IMR-90 (cell line): ENCODE measurements around the gene CCDC170. TPM values are rescaled to one million over a fixed set of nuclear protein-coding genes. Genes with fewer than 3 reads are reported as not detected.

ENCODE experiments used
- ATAC-seq: fragments of 200-7000 bp; cut with Tn5 transposase; 2 replicates; pipeline ENCODE4 v1.9.1; 2020; ENCODE audit warnings: low read depth, mild to moderate bottlenecking, moderate library complexity
- BruUV-seq: library from RNA; stranded (reverse); fragments of 400-500 nt; replicated peaks from 2 replicates; lab custom pipeline; 2021; lab: Mats Ljungman, UMichigan
- CTCF ChIA-PET: fragments of 300-600 bp; formaldehyde crosslinking; extraction: SDS; loops from one replicate; lab custom pipeline; 2021; ENCODE audit warnings: antibody characterized with exemption; lab: Yijun Ruan, JAX
- POLR2A ChIA-PET: fragments of 300-600 bp; sonication (Branson Sonifier 250); formaldehyde crosslinking; loops from one replicate; lab custom pipeline; 2022; ENCODE audit warnings: antibody characterized with exemption; ENCODE audit not compliant: unreplicated experiment; lab: Charles Lee
- DNase-seq: peaks from one replicate; pipeline ENCODE4 v3.0.0; 2013
- H2AFZ ChIP-seq: replicated peaks from 2 replicates; pipeline ENCODE3; 2013; ENCODE audit warnings: low read length, mild to moderate bottlenecking; ENCODE audit not compliant: poor library complexity
- H2AK5ac ChIP-seq: 2 replicates; pipeline ENCODE4 v1.6.1; 2013; ENCODE audit warnings: low read depth, low read length, inconsistent platforms
- H2AK9ac ChIP-seq: replicated peaks from 2 replicates; pipeline ENCODE3; 2013; ENCODE audit warnings: mild to moderate bottlenecking, low read depth, low read length, moderate library complexity; ENCODE audit not compliant: poor library complexity
- H2BK120ac ChIP-seq: 2 replicates; pipeline ENCODE4 v1.6.1; 2013; ENCODE audit warnings: low read depth, low read length, inconsistent platforms
- H2BK15ac ChIP-seq: 3 replicates; pipeline ENCODE4 v1.6.1; 2013; ENCODE audit warnings: low read depth, low read length, inconsistent platforms
- H2BK20ac ChIP-seq: 2 replicates; pipeline ENCODE4 v1.6.1; 2013; ENCODE audit warnings: low read depth, mild to moderate bottlenecking, inconsistent platforms, low read length, moderate library complexity
- H2BK5ac ChIP-seq: 2 replicates; pipeline ENCODE4 v1.6.1; 2013; ENCODE audit warnings: mild to moderate bottlenecking, low read depth, low read length, inconsistent platforms; ENCODE audit not compliant: poor library complexity, severe bottlenecking
- H3K14ac ChIP-seq: replicated peaks from 2 replicates; pipeline ENCODE4 v1.6.1; 2013; ENCODE audit warnings: low read depth, low read length, inconsistent platforms
- H3K18ac ChIP-seq: 2 replicates; pipeline ENCODE4 v1.6.1; 2013; ENCODE audit warnings: low read depth, low read length, control low read depth
- H3K23ac ChIP-seq: 2 replicates; pipeline ENCODE4 v1.6.1; 2013; ENCODE audit warnings: low read depth, low read length, inconsistent platforms
- H3K27ac ChIP-seq: 2 replicates; pipeline ENCODE4 v1.5.1; 2013; ENCODE audit warnings: mild to moderate bottlenecking, control low read depth, low read length; ENCODE audit not compliant: insufficient read depth
- H3K27me3 ChIP-seq: 2 replicates; pipeline ENCODE4 v1.6.1; 2013; ENCODE audit warnings: low read length; ENCODE audit not compliant: control insufficient read depth, insufficient read depth
- H3K36me3 ChIP-seq: 2 replicates; pipeline ENCODE4 v1.6.1; 2013; ENCODE audit warnings: low read length, mixed read lengths; ENCODE audit not compliant: control insufficient read depth, insufficient read depth
- H3K4ac ChIP-seq: 2 replicates; pipeline ENCODE4 v1.6.1; 2013; ENCODE audit warnings: low read depth, low read length, inconsistent platforms
- H3K4me1 ChIP-seq: 2 replicates; pipeline ENCODE4 v1.6.1; 2013; ENCODE audit warnings: low read length, mixed read lengths; ENCODE audit not compliant: control insufficient read depth, insufficient read depth
- H3K4me2 ChIP-seq: 2 replicates; pipeline ENCODE4 v1.6.1; 2013; ENCODE audit warnings: low read depth, mild to moderate bottlenecking, control low read depth, low read length, moderate library complexity
- H3K4me3 ChIP-seq: 2 replicates; pipeline ENCODE4 v1.5.1; 2013; ENCODE audit warnings: low read depth, mild to moderate bottlenecking, control low read depth, low read length, moderate library complexity; ENCODE audit not compliant: insufficient read depth
- H3K56ac ChIP-seq: 2 replicates; pipeline ENCODE4 v1.6.1; 2013; ENCODE audit warnings: low read length, inconsistent platforms; ENCODE audit not compliant: insufficient read depth; ENCODE audit errors: extremely low read depth
- H3K79me1 ChIP-seq, 2 experiments: 2 replicates each; pipeline ENCODE4 v1.6.1; 2013; ENCODE audit warnings: low read length in 2 of 2, inconsistent platforms in 1 of 2, low read depth in 1 of 2
- H3K9ac ChIP-seq: 2 replicates; pipeline ENCODE4 v1.6.1; 2013; ENCODE audit warnings: low read depth, low read length, control low read depth
- H3K9me1 ChIP-seq: 2 replicates; pipeline ENCODE4 v1.6.1; 2013; ENCODE audit warnings: low read length, inconsistent platforms; ENCODE audit not compliant: insufficient read depth
- H3K9me3 ChIP-seq: 2 replicates; pipeline ENCODE4 v1.6.1; 2013; ENCODE audit warnings: low read length; ENCODE audit not compliant: control insufficient read depth, insufficient read depth
- H4K20me1 ChIP-seq: 2 replicates; pipeline ENCODE4 v1.6.1; 2013; ENCODE audit warnings: low read length, inconsistent platforms; ENCODE audit not compliant: insufficient read depth
- H4K5ac ChIP-seq: 2 replicates; pipeline ENCODE4 v1.6.1; 2013; ENCODE audit warnings: mild to moderate bottlenecking, low read depth, low read length, control low read depth
- H4K8ac ChIP-seq, 2 experiments: 2 replicates each; pipeline ENCODE4 v1.6.1; 2013; ENCODE audit warnings: low read depth in 2 of 2, low read length in 2 of 2, control low read depth in 1 of 2, inconsistent platforms in 1 of 2
- H4K91ac ChIP-seq: 2 replicates; pipeline ENCODE4 v1.6.1; 2013; ENCODE audit warnings: low read depth, low read length, inconsistent platforms; ENCODE audit not compliant: insufficient read depth
- BHLHE40 ChIP-seq: fragments of 150-350 bp; IDR thresholded peaks from 2 replicates; pipeline ENCODE4 v1.6.1; 2016; ENCODE audit warnings: mild to moderate bottlenecking, low read depth, low read length
- CEBPB ChIP-seq: IDR thresholded peaks from 2 replicates; pipeline ENCODE4 v1.6.1; 2012; ENCODE audit warnings: low read depth, low read length, improper control_type of control experiment
- CHD1 ChIP-seq: IDR thresholded peaks from 2 replicates; pipeline ENCODE4 v1.6.1; 2012; ENCODE audit warnings: low read depth, low read length, improper control_type of control experiment
- FOS ChIP-seq: fragments of 150-350 bp; IDR thresholded peaks from 2 replicates; pipeline ENCODE4 v1.6.1; 2016; ENCODE audit warnings: low read depth, low read length
- MAFK ChIP-seq: IDR thresholded peaks from 2 replicates; pipeline ENCODE4 v1.6.1; 2012; ENCODE audit warnings: low read depth, low read length, improper control_type of control experiment
- MAZ ChIP-seq: IDR thresholded peaks from 2 replicates; pipeline ENCODE4 v1.6.1; 2012; ENCODE audit warnings: low read depth, mild to moderate bottlenecking, low read length, improper control_type of control experiment, moderate library complexity, borderline replicate concordance
- MXI1 ChIP-seq: IDR thresholded peaks from 2 replicates; pipeline ENCODE4 v1.6.1; 2012; ENCODE audit warnings: low read depth, mild to moderate bottlenecking, low read length, moderate library complexity, borderline replicate concordance
- NFE2L2 ChIP-seq: fragments of 150-350 bp; IDR thresholded peaks from 2 replicates; pipeline ENCODE4 v1.6.1; 2016; ENCODE audit warnings: low read depth, mild to moderate bottlenecking, low read length
- POLR2A ChIP-seq: IDR thresholded peaks from 2 replicates; pipeline ENCODE4 v1.6.1; 2012; ENCODE audit warnings: mild to moderate bottlenecking, low read depth, low read length
- RAD21 ChIP-seq: IDR thresholded peaks from 2 replicates; pipeline ENCODE4 v1.6.1; 2012; ENCODE audit warnings: low read length, improper control_type of control experiment
- RCOR1 ChIP-seq: IDR thresholded peaks from 2 replicates; pipeline ENCODE4 v1.6.1; 2012; ENCODE audit warnings: mild to moderate bottlenecking, low read length, improper control_type of control experiment; ENCODE audit not compliant: insufficient replicate concordance
- RFX5 ChIP-seq: IDR thresholded peaks from 2 replicates; pipeline ENCODE4 v1.8.0; 2012; ENCODE audit warnings: low read depth, mild to moderate bottlenecking, low read length, moderate library complexity
- SMC3 ChIP-seq: fragments of 150-350 bp; IDR thresholded peaks from 2 replicates; pipeline ENCODE4 v1.6.1; 2016; ENCODE audit warnings: low read depth, mild to moderate bottlenecking, antibody characterized with exemption, low read length, moderate library complexity
- WGBS, 2 experiments: methylation state at CpG; one replicate each; pipeline versions ENCODE4 v1.1.5 to v1.1.7; 2013; ENCODE audit warnings: missing lambda C conversion rate in 2 of 2; ENCODE audit not compliant: insufficient read length in 1 of 2; ENCODE audit errors: extremely low coverage in 2 of 2; 5-methylcytosine and 5-hydroxymethylcytosine counted together
- dilution Hi-C: fragments of 300-500 bp; cut with HindIII; formaldehyde crosslinking; loops from one replicate; pipeline ENCODE4 v1.14.3; 2018; ENCODE audit warnings: low sequenced_read_pairs; ENCODE audit not compliant: unreplicated experiment
- in situ Hi-C: fragments of 300-500 bp; cut with MboI; formaldehyde crosslinking; loops from 3 replicates; pipeline ENCODE4 v1.14.3; 2019; ENCODE audit warnings: low sequenced_read_pairs, inconsistent platforms, mixed read lengths
- intact Hi-C: fragments of 100-400 bp; cut with micrococcal nuclease; formaldehyde crosslinking; loops from 2 replicates; pipeline ENCODE4 v1.10.0; 2022
- polyA plus RNA-seq, 3 experiments: library from polyadenylated mRNA; depleted of rRNA; stranded (reverse); fragments of >200 nt; gene quantifications; 2 replicates each; pipeline ENCODE4 v1.2.3, GENCODE V29; 2012; ENCODE audit warnings: low replicate concordance in 1 of 3
- total RNA-seq: library from RNA; depleted of rRNA; stranded (reverse); fragments of >200 nt; gene quantifications from 2 replicates; pipeline ENCODE4 v1.2.3, GENCODE V29; 2012
- TF ChIP-seq, protein P1 (sequence below): fragments of 150-350 bp; IDR thresholded peaks from 2 replicates; pipeline ENCODE4 v1.6.1; 2017; ENCODE audit warnings: mild to moderate bottlenecking, antibody characterized with exemption, low read length, low read depth
- TF ChIP-seq, protein P2 (sequence below): conservative IDR thresholded peaks from 2 replicates; pipeline ENCODE4 v1.5.1; 2012; ENCODE audit warnings: mild to moderate bottlenecking, low read depth, low read length, improper control_type of control experiment

CCDC170 gene
- total and polyA plus RNA-seq, 2 of the 4 experiments (the other 2 are of a cell fraction) = 0.12 to 0.54 TPM

DNA sequence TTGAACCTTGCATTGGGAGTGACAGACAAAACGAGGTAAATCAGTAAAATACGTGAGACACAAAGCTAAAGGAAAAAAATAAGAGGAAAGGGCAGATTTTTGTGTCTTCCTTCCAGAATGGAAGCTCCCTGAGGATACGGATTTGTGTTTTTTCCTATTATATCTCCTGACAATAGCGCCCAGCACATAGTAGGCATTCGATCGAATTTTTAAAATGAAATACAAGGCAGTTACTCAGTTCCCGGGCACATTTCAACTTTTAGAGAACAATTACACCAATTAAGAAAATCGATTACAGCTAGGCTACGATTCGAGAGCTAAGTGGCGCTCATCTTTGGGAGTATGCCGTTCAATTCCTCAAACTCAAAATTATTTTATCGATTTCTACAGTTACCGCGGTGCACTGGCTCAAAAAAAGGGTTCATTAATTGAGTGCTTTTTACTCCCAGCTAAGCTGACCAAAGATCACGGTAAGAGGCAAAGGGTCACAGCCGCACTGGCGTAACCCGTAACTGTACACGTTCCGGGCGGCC lies 42.3 kb upstream of the CCDC170 start:
- H4K8ac ChIP-seq = peak overlapping the region; percentile 32 to 81
- no peaks in the 10 kb centered on the region for H3K27me3 ChIP-seq
- no peak overlapping the region for H2BK20ac ChIP-seq
- H2BK120ac ChIP-seq = 0 out of 2 replicates have a peak overlapping the region, but pooled peaks have one; percentile 38
- peak overlapping the region; percentile 73 for H2AK5ac ChIP-seq
- DNase-seq (no peak), ATAC-seq (no peak)
- intact Hi-C loops (no loop called here), dilution Hi-C loops (no loop called here), in situ Hi-C loops (no loop called here)
- WGBS, 2 experiments = 0% methylated on average over 6 of the region's 22 CpGs; no CpG with 5 or more reads in 1 of the 2 experiments
- H3K9me3 ChIP-seq = no peaks in the 10 kb centered on the region
- H3K4me1 ChIP-seq = peaks cover 4% of the 10 kb centered on the region; the same call in 1 of the 2 replicates
- H3K56ac ChIP-seq = peak overlapping the region; percentile 82
- CTCF ChIA-PET = interaction anchor here (0.6 kb wide), 1 partner anchor 22 kb away, joined by 3 read pairs; no protein-coding TSS in a partner anchor
- H3K18ac ChIP-seq = peak overlapping the region; percentile 26
- H3K4ac ChIP-seq = peak overlapping the region; percentile 84
- H4K20me1 ChIP-seq = no peaks in the 10 kb centered on the region; the same call in 1 of the 2 replicates
- H3K27ac ChIP-seq = peak overlapping the region; percentile 84
- peak overlapping the region; percentile 92 for H2AK9ac ChIP-seq
- peak overlapping the region; percentile 41 for H4K5ac ChIP-seq
- peak overlapping the region; percentile 93 for H2AFZ ChIP-seq
- H3K9ac ChIP-seq = peak overlapping the region; percentile 86
- peaks cover 3% of the 10 kb centered on the region for H3K9me1 ChIP-seq
- no peaks in the 10 kb centered on the region for H3K36me3 ChIP-seq
- H4K91ac ChIP-seq = peak overlapping the region; percentile 80
- H3K4me2 ChIP-seq = peak overlapping the region; percentile 91
- POLR2A ChIA-PET = interaction anchor here (0.7 kb wide), 1 partner anchor 25 kb away, joined by 4 read pairs; no protein-coding TSS in a partner anchor
- TSS peak; percentile 95 for BruUV-seq
- peak overlapping the region; percentile 78 for H3K14ac ChIP-seq
- peak overlapping the region; percentile 17; the same call in 1 of the 3 replicates for H2BK15ac ChIP-seq
- peak overlapping the region; percentile 72 for H2BK5ac ChIP-seq
- H3K23ac ChIP-seq = peak overlapping the region; percentile 78
- peaks cover 15 to 33% of the 10 kb centered on the region in 2 experiments for H3K79me1 ChIP-seq
- H3K4me3 ChIP-seq = peak overlapping the region; percentile 84
- no peak for TF ChIP-seq RFX5
- TF ChIP-seq BHLHE40 = no peak
- no peak for TF ChIP-seq FOS
- TF ChIP-seq CHD1 = no peak
- TF ChIP-seq MAZ = no peak
- TF ChIP-seq RCOR1 = no peak
- TF ChIP-seq, protein P1, sequence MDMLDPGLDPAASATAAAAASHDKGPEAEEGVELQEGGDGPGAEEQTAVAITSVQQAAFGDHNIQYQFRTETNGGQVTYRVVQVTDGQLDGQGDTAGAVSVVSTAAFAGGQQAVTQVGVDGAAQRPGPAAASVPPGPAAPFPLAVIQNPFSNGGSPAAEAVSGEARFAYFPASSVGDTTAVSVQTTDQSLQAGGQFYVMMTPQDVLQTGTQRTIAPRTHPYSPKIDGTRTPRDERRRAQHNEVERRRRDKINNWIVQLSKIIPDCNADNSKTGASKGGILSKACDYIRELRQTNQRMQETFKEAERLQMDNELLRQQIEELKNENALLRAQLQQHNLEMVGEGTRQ = no peak
- TF ChIP-seq RAD21 = no peak
- no peak for TF ChIP-seq MAFK
- TF ChIP-seq CEBPB = no peak
- TF ChIP-seq MXI1 = no peak
- TF ChIP-seq, protein P2, sequence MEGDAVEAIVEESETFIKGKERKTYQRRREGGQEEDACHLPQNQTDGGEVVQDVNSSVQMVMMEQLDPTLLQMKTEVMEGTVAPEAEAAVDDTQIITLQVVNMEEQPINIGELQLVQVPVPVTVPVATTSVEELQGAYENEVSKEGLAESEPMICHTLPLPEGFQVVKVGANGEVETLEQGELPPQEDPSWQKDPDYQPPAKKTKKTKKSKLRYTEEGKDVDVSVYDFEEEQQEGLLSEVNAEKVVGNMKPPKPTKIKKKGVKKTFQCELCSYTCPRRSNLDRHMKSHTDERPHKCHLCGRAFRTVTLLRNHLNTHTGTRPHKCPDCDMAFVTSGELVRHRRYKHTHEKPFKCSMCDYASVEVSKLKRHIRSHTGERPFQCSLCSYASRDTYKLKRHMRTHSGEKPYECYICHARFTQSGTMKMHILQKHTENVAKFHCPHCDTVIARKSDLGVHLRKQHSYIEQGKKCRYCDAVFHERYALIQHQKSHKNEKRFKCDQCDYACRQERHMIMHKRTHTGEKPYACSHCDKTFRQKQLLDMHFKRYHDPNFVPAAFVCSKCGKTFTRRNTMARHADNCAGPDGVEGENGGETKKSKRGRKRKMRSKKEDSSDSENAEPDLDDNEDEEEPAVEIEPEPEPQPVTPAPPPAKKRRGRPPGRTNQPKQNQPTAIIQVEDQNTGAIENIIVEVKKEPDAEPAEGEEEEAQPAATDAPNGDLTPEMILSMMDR = no peak
- no peak for TF ChIP-seq SMC3
- no peak for TF ChIP-seq POLR2A
- no peak for TF ChIP-seq NFE2L2
